Measurements from ENCODE around the gene MTA2.

DNA sequence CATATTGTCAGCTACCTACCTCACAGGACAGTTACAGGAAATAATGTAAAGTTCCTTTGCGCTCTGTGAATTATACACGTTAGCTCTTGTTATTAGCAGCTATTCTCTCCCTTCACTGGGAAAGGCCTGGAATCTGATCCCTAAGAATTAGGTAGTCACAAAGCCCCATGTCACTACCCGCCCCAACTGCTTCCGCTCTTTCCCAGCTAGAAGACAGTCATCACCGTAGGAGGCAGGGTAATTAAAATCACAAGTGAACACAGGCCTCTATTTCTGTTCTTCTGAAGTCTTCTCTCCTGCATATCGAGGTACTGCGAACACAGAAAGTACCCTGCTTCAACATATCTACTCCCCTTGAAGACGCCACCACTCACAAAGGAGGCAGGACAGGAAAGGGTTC, 42.5 kb downstream of the MTA2 start:
- TF ChIP-seq POLR2A (IDR thresholded peaks at IDR 0.05): no peak
- TF ChIP-seq, protein P1, sequence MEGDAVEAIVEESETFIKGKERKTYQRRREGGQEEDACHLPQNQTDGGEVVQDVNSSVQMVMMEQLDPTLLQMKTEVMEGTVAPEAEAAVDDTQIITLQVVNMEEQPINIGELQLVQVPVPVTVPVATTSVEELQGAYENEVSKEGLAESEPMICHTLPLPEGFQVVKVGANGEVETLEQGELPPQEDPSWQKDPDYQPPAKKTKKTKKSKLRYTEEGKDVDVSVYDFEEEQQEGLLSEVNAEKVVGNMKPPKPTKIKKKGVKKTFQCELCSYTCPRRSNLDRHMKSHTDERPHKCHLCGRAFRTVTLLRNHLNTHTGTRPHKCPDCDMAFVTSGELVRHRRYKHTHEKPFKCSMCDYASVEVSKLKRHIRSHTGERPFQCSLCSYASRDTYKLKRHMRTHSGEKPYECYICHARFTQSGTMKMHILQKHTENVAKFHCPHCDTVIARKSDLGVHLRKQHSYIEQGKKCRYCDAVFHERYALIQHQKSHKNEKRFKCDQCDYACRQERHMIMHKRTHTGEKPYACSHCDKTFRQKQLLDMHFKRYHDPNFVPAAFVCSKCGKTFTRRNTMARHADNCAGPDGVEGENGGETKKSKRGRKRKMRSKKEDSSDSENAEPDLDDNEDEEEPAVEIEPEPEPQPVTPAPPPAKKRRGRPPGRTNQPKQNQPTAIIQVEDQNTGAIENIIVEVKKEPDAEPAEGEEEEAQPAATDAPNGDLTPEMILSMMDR (IDR thresholded peaks at IDR 0.05): no peak

Data from sigmoid colon (tissue), 3 donors.